Endothelial cell of umbilical vein (primary cell): ENCODE measurements around the gene DYNC1H1. TPM values are rescaled to one million over a fixed set of nuclear protein-coding genes. Genes with fewer than 3 reads are reported as not detected.

Experiments used
- BruUV-seq: library from RNA; stranded (reverse); fragments of 400-500 nt; replicated peaks from 2 replicates; lab custom pipeline; 2021; lab: Mats Ljungman, UMichigan
- CTCF ChIA-PET: fragments of 300-600, 350-600 bp; sonication (Branson Sonifier 250); formaldehyde crosslinking; loops from one replicate; lab custom pipeline; 2021; ENCODE audit warnings: antibody characterized with exemption, inconsistent platforms; lab: Charles Lee
- POLR2A ChIA-PET: fragments of 300-600, 350-600 bp; sonication (Branson Sonifier 250); formaldehyde crosslinking; loops from one replicate; lab custom pipeline; 2021; ENCODE audit warnings: antibody characterized with exemption, inconsistent platforms; lab: Charles Lee
- DNase-seq: peaks from one replicate; pipeline ENCODE4 v3.0.0-alpha.2; 2011; ENCODE audit warnings: low read depth, low spot score
- FAIRE-seq: peaks from 2 replicates; lab custom pipeline; 2011; peaks lifted over from hg19 to GRCh38; lab: Jason Lieb, UNC
- H2AFZ ChIP-seq: 2 replicates; pipeline ENCODE4 v1.6.0; 2012; ENCODE audit warnings: low read depth, low read length, control low read depth, inconsistent platforms
- H3K27ac ChIP-seq: 2 replicates; pipeline ENCODE4 v1.5.1; 2011; ENCODE audit warnings: low read depth, mild to moderate bottlenecking, control low read depth, low read length, moderate library complexity; ENCODE audit not compliant: insufficient read depth
- H3K27me3 ChIP-seq, 2 experiments: 2 replicates each; pipeline versions ENCODE4 v1.6.0 to v1.6.1; 2011; ENCODE audit warnings: low read length in 2 of 2, mixed read lengths in 1 of 2; ENCODE audit not compliant: control insufficient read depth in 2 of 2, insufficient read depth in 2 of 2
- H3K36me3 ChIP-seq, 2 experiments: 2 replicates in 1 of 2; 3 replicates in 1 of 2; pipeline ENCODE4 v1.5.1; 2011; ENCODE audit warnings: low read length in 2 of 2, mild to moderate bottlenecking in 1 of 2, moderate library complexity in 1 of 2; ENCODE audit not compliant: control insufficient read depth in 2 of 2, insufficient read depth in 2 of 2; ENCODE audit errors: extremely low read depth in 1 of 2
- H3K4me1 ChIP-seq: 3 replicates; pipeline ENCODE4 v1.5.1; 2011; ENCODE audit warnings: mild to moderate bottlenecking, low read length; ENCODE audit not compliant: control insufficient read depth, insufficient read depth; ENCODE audit errors: extremely low read depth
- H3K4me2 ChIP-seq: 2 replicates; pipeline ENCODE4 v1.6.1; 2011; ENCODE audit warnings: low read length, control low read depth, mixed read lengths; ENCODE audit not compliant: insufficient read depth
- H3K4me3 ChIP-seq, 3 experiments: fragments of 200-600 bp in 1 of 3; sonication (generic), shearing (Covaris generic) in 1 of 3; replicated peaks in 1 of 3; 2 replicates each; pipeline ENCODE4 v1.5.1; 2011 to 2016; ENCODE audit warnings: control low read depth in 3 of 3, low read length in 3 of 3, mild to moderate bottlenecking in 2 of 3, inconsistent platforms in 1 of 3, low read depth in 1 of 3, moderate library complexity in 1 of 3; ENCODE audit not compliant: insufficient read depth in 1 of 3
- H3K79me2 ChIP-seq: 2 replicates; pipeline ENCODE4 v1.6.0; 2012; ENCODE audit warnings: low read length, inconsistent platforms; ENCODE audit not compliant: control insufficient read depth, insufficient read depth
- H3K9ac ChIP-seq: replicated peaks from 2 replicates; pipeline ENCODE3; 2011; ENCODE audit warnings: low read length, control low read depth; ENCODE audit not compliant: insufficient read depth; ENCODE audit errors: extremely low read depth
- H3K9me1 ChIP-seq: replicated peaks from 3 replicates; pipeline ENCODE4 v1.6.0; 2011; ENCODE audit warnings: mild to moderate bottlenecking, low read length; ENCODE audit not compliant: control insufficient read depth, insufficient read depth; ENCODE audit errors: extremely low read depth
- H3K9me3 ChIP-seq: replicated peaks from 2 replicates; pipeline ENCODE4 v1.5.1; 2012; ENCODE audit warnings: low read length, inconsistent platforms; ENCODE audit not compliant: control insufficient read depth, insufficient read depth
- H4K20me1 ChIP-seq: replicated peaks from 2 replicates; pipeline ENCODE3; 2011; ENCODE audit warnings: mild to moderate bottlenecking, low read length; ENCODE audit not compliant: control insufficient read depth, insufficient read depth; ENCODE audit errors: extremely low read depth
- EZH2 ChIP-seq: IDR thresholded peaks from 2 replicates; pipeline ENCODE4 v1.6.1; 2012; ENCODE audit warnings: borderline replicate concordance, low read depth, mild to moderate bottlenecking, moderate library complexity, low read length, inconsistent platforms; ENCODE audit not compliant: severe bottlenecking
- FOS ChIP-seq: IDR thresholded peaks from 2 replicates; pipeline ENCODE4 v1.6.1; 2011; ENCODE audit warnings: mild to moderate bottlenecking, low read length, moderate library complexity, borderline replicate concordance; ENCODE audit not compliant: insufficient read depth
- GATA2 ChIP-seq: IDR thresholded peaks from 2 replicates; pipeline ENCODE4 v1.7.0; 2011; ENCODE audit warnings: low read depth, mild to moderate bottlenecking, moderate library complexity, mixed read lengths, low read length; ENCODE audit not compliant: insufficient read length, insufficient read depth
- JUN ChIP-seq: IDR thresholded peaks from 2 replicates; pipeline ENCODE4 v1.6.1; 2011; ENCODE audit warnings: borderline replicate concordance, low read depth; ENCODE audit not compliant: insufficient read length, insufficient read depth
- MYC ChIP-seq: IDR thresholded peaks from one replicate; pipeline ENCODE4 v1.6.1; 2011; ENCODE audit warnings: mild to moderate bottlenecking, low read depth, low read length
- POLR2A ChIP-seq: IDR thresholded peaks from 2 replicates; pipeline ENCODE4 v1.6.1; 2012; ENCODE audit warnings: low read depth, mild to moderate bottlenecking, control low read depth, low read length
- POLR2AphosphoS5 ChIP-seq: IDR thresholded peaks from 2 replicates; pipeline ENCODE4 v1.6.1; 2012; ENCODE audit warnings: low read depth, mild to moderate bottlenecking, control low read depth, low read length, moderate library complexity; ENCODE audit not compliant: insufficient read depth
- dilution Hi-C: fragments of 300-500 bp; cut with MboI; formaldehyde crosslinking; loops from one replicate; pipeline ENCODE4 v1.15.0; 2019; ENCODE audit warnings: low sequenced_read_pairs; ENCODE audit not compliant: extremely low pct_ligation_motif_present
- intact Hi-C: fragments of 100-400 bp; cut with micrococcal nuclease; formaldehyde crosslinking; loops from one replicate; pipeline ENCODE4 v1.10.0; 2022
- polyA plus RNA-seq, 4 experiments: library from polyadenylated mRNA; depleted of rRNA in 3 of 4; stranded (reverse) in 3 of 4; unstranded in 1 of 4; fragments of >200 nt; gene quantifications; 2 replicates each; pipeline versions ENCODE4 v1.2.1 to v1.2.3, GENCODE V29; 2011 to 2012; ENCODE audit warnings: missing spikeins in 1 of 4
- total RNA-seq: library from RNA; stranded (reverse); gene quantifications from 2 replicates; pipeline ENCODE4 v1.2.3, GENCODE V29; 2021
- TF ChIP-seq, protein P1 (sequence below), 2 donors: IDR thresholded peaks; 1 replicate in 1 of 2; 2 replicates in 1 of 2; pipeline ENCODE4 v1.5.1; 2011; ENCODE audit warnings: low read length in 2 of 2, mild to moderate bottlenecking in 2 of 2, moderate library complexity in 2 of 2, control low read depth in 1 of 2, inconsistent platforms in 1 of 2, low read depth in 1 of 2; ENCODE audit not compliant: insufficient read depth in 1 of 2; ENCODE audit errors: extremely low read depth in 1 of 2
- TF ChIP-seq, protein P2 (sequence below): IDR thresholded peaks from 2 replicates; pipeline ENCODE4 v1.6.1; 2011; ENCODE audit not compliant: insufficient read depth, insufficient read length

DYNC1H1 gene
- total and polyA plus RNA-seq, 2 donors (not counting 3 experiments of a cell fraction or from before 2014, with no cell fraction given), result 254 to 648 TPM

DNA sequence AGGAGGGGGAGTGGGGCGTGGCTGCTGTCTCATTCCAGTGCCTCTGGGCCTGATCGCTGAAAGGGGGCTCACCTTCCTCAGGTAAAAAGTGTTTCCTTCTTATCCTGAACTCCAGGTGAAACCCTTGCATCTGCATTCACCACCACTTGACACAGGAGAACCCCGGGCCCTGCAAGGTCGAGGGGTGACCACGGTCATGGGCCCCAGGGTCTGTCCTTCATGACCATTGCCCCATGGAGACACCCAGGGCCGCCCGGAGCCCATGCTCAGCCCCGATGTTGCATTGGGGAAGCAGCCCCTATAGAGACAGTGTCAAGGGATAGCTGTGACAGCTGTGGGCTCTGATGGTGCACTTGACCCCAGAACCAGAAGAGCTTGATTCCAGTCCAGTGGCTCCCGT lies 34.4 kb upstream of the DYNC1H1 start:
- DNase-seq, result no peak
- no peak overlapping the region for H3K4me2 ChIP-seq
- CTCF ChIA-PET, result interaction anchor here (1.4 kb wide), 1 partner anchor 159 kb away, joined by 6 read pairs; no protein-coding TSS in a partner anchor
- dilution Hi-C loops, result no loop called here
- H4K20me1 ChIP-seq, result no peaks in the 10 kb centered on the region
- TF ChIP-seq EZH2 (no peak), FOS (no peak), POLR2A (no peak), POLR2AphosphoS5 (no peak), MYC (no peak), JUN (no peak), GATA2 (no peak)
- TF ChIP-seq, protein P1, sequence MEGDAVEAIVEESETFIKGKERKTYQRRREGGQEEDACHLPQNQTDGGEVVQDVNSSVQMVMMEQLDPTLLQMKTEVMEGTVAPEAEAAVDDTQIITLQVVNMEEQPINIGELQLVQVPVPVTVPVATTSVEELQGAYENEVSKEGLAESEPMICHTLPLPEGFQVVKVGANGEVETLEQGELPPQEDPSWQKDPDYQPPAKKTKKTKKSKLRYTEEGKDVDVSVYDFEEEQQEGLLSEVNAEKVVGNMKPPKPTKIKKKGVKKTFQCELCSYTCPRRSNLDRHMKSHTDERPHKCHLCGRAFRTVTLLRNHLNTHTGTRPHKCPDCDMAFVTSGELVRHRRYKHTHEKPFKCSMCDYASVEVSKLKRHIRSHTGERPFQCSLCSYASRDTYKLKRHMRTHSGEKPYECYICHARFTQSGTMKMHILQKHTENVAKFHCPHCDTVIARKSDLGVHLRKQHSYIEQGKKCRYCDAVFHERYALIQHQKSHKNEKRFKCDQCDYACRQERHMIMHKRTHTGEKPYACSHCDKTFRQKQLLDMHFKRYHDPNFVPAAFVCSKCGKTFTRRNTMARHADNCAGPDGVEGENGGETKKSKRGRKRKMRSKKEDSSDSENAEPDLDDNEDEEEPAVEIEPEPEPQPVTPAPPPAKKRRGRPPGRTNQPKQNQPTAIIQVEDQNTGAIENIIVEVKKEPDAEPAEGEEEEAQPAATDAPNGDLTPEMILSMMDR (IDR thresholded peaks at IDR 0.05; ENCODE audit: extremely low read depth in 1 of 2, insufficient read depth in 1 of 2, low read depth in 1 of 2, low read length in 2 of 2), result no peak
- TF ChIP-seq, protein P2, sequence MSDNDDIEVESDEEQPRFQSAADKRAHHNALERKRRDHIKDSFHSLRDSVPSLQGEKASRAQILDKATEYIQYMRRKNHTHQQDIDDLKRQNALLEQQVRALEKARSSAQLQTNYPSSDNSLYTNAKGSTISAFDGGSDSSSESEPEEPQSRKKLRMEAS, result no peak
- no peaks in the 10 kb centered on the region for H3K4me1 ChIP-seq
- H2AFZ ChIP-seq, result no peak overlapping the region
- H3K4me3 ChIP-seq, result no peak overlapping the region
- intact Hi-C loops, result no loop called here
- no peaks in the 10 kb centered on the region for H3K9me3 ChIP-seq
- BruUV-seq, result no TSS peak
- no peak overlapping the region for H3K9ac ChIP-seq
- POLR2A ChIA-PET, result no interaction called here
- peaks cover 0 to 4% of the 10 kb centered on the region in 2 experiments for H3K36me3 ChIP-seq
- no peaks in the 10 kb centered on the region for H3K79me2 ChIP-seq
- H3K9me1 ChIP-seq, result no peaks in the 10 kb centered on the region
- H3K27ac ChIP-seq, result no peak overlapping the region
- no peak for FAIRE-seq
- H3K27me3 ChIP-seq, result peaks cover 0 to under 1% of the 10 kb centered on the region in 2 experiments
